ENCODE data around the gene RSPH10B2. TPM values are rescaled to one million over a fixed set of nuclear protein-coding genes. Genes with fewer than 3 reads are reported as not detected.

Gene RSPH10B2
- 0.21 TPM in 1 of 2 replicates, not detected in the other for total RNA-seq

DNA sequence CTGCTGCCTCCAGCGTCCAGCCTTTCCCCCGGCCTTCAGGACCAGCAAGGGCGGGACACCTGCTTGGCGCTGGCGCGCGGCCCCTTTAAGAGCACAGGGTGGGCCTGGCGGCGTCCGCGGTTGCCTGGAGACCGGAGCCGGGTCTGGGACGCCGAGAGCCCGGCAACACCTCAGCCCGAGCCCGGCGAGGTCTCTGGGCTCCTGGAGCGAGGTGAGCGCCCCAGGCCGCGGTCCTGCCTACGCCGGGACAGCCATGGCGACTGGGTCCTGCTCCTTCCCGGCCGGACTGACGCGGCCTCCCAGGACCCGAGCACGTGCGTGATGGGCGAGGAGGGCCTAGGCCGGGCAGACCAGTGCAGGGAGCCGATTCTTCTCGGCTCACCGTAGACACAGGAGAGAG is at the start of gene RSPH10B2:
Gene RSPH10B2, plus strand, starts transcription at position 140 of the 400 bp plus-strand sequence. CDS start 3,575 bp downstream, outside the sequence.

DNA sequence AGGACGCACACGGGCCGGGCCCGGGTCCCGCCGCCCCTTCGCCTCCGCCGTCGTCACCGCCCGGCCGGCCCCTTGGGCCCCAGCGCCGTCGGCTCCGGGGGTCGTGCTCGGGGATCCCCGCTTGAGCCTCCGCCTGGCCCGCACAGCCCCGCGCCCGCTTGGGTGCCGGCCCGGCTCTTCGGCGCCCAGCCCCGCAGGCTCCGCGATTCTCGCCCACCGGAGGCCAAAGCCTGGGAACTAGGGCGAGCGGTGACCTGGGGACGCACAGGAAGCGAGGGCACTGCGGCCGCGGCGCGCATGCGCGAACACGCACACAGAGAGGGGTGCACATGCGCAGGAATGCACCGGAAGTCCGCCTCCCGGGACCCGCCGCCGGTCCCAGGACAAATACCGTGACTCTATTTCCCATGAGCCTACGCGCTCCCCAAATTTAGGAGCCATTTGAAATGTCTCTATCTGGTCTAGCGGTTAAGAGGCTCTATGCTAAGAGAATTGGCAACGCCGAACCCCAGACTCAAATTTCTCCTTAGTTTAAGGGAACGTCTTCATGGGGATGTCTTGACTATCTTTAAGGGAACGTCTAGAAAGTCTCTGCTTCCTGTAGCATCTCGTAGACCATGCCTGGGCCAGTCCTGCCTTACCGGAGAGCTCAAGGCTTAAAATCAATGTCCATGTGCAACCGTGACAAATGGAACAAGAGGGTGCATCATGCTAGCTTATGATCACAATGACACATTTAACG is 47.1 kb upstream of the RSPH10B2 start, which contains the start of gene ZNF12:
Gene ZNF12, minus strand, starts transcription at position 282 of the 742 bp plus-strand sequence. CDS start 1,774 bp downstream, outside the sequence.

DNA sequence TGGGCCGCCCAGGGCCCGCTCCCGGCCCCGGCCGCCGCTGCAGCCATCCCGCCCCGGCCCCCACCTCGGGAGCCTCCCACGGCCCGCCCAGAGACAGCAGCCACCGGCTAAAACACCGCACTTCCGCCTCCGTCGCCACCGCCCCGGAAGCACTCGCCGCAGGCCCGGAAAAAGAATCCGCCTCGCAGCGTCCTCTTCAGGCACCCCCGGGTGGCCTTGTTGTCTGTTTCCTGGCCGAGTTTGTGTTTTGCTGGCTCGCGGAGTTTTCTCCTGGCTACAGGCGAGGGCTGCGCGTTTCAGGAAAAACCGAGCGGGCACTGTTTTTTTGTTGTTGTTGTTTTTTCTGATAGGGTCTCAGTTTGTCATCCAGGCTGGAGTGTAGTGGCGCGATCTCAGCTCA is 72.2 kb downstream of the RSPH10B2 start, which contains the start of gene CCZ1B:
Gene CCZ1B, minus strand, starts transcription at position 125 of the 400 bp plus-strand sequence. Its CDS starts 78 bp downstream, at position 47.

Other genes with a start within 250 kb of the RSPH10B2 start
- 0.24 TPM in 1 of 2 replicates, not detected in the other for gene GRID2IP, start 202.6 kb upstream of the RSPH10B2 start, total RNA-seq
- 52.8 and 96.1 TPM in 2 replicates for gene ZDHHC4, start 176.6 kb upstream of the RSPH10B2 start, total RNA-seq
- gene INTS15, start 164.1 kb upstream of the RSPH10B2 start, total RNA-seq, result 7.5 and 8.3 TPM in 2 replicates
- gene ZNF853, start 138.5 kb upstream of the RSPH10B2 start, total RNA-seq, result 0.85 and 2.2 TPM in 2 replicates
- gene ZNF316, start 116.8 kb upstream of the RSPH10B2 start, total RNA-seq, result 15.6 and 19.0 TPM in 2 replicates
- 13.9 and 19.5 TPM in 2 replicates for gene ZNF12, start 47.2 kb upstream of the RSPH10B2 start, total RNA-seq
- gene CCZ1B, start 72.2 kb downstream of the RSPH10B2 start, total RNA-seq, result 31.1 and 61.0 TPM in 2 replicates

Data from tracheal epithelial cell (primary cell).